Measurements from ENCODE around the gene TIMM8B.
"Not testable (repeated sequence)": the region's sequence is repeated elsewhere in the genome, so short reads cannot be mapped to it uniquely, and the experiment has no call there.

TIMM8B gene

GRCh38 chr11:112086422-112087191 is at the start of gene TIMM8B, which contains the start of gene SDHD:
Gene TIMM8B, minus strand, starts transcription at chr11:112086756. Its CDS starts 33 bp downstream, at chr11:112086723.
Gene SDHD, plus strand, starts transcription at chr11:112086873. Its CDS starts 35 bp downstream, at chr11:112086908.
- FAIRE-seq: peak; percentile 32

DNA sequence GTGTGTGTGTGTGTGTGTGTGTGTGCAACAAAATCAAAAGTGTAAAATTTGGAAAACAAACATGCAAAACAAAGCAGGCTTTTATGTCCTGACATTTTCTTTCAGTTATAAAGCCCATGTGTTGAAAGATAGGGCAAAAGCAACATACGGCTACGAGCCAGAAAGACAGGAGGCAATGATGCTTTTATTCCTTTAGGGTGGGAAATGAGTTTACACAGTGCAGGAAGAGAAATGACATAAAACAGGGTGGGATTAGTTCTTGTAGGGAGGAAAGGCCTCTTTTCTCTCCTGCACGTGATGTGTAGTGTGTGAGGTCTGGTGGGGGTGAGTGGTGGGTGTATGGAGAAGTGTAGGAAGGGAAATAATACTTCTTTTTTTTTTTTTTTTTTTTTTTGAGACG is 47.9 kb upstream of the TIMM8B start:
- FAIRE-seq: no peak

DNA sequence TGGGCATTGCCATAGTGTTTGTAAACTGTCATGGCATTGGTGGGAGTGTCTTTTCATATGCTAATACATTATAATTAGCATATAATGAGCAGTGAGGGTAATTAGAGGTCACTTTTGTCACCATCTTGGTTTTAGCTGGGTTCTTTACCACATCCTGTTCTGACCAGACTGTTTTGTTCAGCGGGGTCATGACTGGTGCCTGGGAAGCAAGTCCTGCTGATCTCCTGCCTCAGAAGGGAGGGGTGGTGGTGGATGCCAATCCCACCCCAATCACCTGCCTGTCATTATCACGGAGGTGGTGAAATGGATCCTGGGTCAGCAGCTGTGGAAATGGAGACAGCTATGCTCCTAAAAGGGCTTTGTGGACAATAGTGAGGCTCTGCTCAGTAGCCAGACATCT is 46.2 kb upstream of the TIMM8B start:
- no peak for FAIRE-seq

GRCh38 chr11:112129656-112130055 is 43.1 kb upstream of the TIMM8B start:
- no peak for FAIRE-seq

DNA sequence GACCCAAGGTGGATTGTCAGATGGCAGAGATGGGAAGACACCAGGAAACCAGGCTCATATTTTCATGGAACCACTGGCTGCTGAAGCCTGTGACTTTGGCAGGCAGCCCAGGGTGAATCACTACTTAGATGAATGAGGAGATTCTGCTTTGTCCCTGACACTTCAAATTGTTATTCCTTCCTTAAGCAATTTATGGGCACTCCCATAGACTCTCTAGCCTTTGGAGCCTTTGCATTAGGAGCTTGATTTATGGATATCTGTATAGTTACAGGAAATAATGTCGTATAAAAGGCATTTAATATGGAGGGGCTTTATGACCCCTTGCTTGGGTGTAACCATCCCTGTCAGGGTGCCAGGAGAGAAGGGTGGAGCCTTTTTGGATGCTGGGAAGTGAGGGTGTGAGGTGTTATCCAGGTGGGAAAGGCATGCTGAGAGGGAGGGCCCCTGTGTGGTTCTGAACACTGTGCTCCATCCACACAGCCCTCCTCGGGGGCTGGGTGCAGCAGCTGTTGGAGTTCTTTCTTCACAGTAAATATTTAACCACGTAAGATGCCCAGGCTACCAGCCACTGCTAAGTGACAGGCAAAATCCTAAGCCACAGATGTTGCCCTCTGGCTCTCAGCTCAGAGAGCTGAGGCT is 42.0 kb upstream of the TIMM8B start:
- no peak for FAIRE-seq

DNA sequence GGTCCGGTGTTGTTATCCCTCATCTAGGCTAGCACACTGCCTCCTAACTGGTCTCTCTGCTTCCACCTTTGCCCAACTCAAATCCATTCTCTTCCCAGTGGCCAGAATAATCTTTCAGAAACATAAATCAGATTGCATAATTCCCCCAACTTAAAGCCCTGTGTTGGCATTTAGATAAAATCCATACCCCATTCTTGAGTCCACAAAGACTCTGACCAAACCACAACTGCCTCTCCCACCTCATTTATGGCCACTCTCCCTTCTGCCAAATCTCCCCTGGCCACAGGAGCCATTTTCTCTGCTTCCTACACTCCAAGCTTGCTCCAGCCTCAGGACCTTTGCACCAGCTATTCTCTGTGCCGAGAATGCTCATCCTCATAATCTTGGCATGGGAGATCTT is 40.5 kb upstream of the TIMM8B start:
- FAIRE-seq: no peak

DNA sequence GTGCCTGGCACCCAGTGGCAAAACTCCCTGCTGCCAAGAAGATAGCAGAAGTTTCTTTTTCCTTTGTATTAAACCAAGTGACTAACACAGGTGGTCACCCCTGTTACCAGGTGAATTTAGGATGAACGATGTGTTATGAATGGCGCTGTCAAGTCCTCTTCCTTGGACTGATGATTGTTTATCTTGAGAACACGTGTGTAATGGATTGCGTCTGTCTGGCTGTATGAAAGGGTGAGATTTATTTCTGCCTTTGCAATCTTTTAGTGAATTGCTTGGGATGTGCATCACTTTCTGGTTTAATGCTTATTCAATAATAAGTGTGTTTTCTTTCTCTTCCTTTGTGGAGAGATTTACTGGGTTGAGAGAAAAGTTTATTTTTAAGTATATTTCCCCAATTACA is 36.6 kb upstream of the TIMM8B start:
- FAIRE-seq: no peak

- FAIRE-seq: no peak
Measured at GRCh38 chr11:112121981-112122615, 35.5 kb upstream of the TIMM8B start.

DNA sequence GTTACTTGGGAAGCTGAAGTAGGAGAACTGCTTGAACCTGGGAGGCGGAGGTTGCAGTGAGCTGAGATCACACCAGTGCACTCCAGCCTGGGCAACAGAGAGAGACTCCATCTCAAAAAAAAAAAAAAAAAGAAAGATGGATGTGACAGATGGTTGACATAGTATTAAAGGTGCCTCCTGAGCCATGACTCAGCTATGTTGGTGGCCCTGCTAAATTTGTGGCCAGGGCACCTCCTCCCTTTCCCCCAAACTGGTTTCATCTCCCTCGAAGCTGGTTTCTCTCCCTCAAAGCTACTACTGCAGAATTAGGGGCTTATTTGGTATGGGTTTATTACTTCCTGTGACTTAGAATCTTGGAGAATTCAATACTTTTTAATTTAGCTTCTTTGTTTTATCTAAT is 31.6 kb upstream of the TIMM8B start:
- FAIRE-seq: no peak

- no peak for FAIRE-seq
Measured at GRCh38 chr11:112115386-112115785, 28.8 kb upstream of the TIMM8B start.

GRCh38 chr11:112114460-112114859 is 27.9 kb upstream of the TIMM8B start:
- FAIRE-seq: no peak

DNA sequence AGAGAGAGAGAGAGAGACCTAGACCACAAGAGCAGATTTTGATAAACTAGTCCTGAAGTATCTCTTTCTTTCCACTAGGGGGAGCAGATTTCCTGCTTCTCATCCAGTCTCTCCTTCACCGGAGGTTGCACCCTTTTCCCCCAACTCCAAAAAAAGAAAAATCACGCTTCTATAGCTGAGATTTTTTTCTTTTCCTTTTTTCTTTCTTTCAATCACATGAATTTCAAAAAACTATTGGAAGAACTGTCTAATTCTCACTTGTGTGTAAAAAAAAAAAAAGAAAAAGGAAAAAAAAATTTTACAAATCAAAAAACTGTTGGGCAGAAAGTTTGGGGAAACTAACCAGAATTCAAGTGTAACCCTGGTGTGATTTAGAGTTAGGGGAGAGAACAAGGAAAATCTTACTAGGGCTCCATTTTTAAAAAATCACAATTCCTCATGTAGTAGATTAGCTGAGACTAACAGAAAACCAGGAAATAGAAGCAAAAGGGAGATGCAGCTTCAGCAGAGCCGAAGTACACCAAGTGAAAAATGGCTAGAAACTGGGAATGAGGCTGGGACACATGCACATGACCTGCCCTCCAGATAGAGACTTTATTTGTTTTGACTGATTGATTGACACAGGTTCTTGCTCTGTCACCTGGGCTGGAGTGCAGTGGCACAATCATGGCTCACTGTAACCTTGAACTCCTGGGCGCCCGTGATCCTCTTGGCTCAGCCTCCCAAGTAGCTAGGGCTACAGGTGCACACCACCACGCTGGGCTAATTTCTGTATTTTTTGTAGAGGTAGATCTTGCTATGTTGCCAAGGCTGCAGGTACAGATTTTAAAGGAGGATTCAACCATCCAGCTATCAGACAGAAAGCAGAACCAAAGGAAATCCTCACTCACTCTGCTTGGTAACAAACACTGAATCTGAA is 27.2 kb upstream of the TIMM8B start:
- peak; percentile 60 for FAIRE-seq

DNA sequence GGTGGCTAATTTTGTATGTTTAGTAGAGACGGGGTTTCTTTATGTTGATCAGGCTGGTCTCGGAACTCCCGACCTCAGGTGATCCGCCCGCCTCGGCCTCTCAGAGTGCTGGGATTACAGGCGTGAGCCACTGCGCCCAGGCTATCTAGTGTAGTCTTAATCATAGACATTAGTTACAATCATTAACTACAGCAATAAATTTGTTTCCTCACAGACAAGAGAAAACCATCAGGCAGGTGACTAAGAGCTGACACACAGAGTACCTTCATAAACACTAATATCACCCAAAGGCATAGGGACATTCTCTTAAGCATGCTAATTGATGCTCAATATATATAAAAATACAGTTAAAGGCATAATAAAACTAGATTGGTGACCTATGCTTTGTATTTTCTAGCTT is 19.5 kb upstream of the TIMM8B start:
- no peak for FAIRE-seq

DNA sequence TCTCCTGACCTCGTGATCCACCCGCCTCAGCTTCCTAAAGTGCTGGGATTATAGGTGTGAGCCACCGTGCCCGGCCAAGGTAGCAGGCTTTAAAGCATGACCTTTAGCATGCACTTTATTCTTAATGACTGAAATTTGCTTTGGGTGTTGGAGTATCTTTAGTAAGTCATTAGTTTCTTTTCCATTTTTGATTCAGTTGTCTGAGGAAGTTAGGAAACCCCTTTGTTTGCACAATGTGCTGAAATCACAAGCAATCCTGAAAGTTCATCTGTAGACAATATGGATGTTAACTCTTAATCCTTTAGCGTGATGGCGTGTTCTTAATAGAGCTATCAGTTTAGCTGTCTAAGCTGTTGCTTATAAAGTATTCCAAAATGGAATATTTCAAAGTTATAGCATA is 16.9 kb upstream of the TIMM8B start:
- FAIRE-seq: no peak

DNA sequence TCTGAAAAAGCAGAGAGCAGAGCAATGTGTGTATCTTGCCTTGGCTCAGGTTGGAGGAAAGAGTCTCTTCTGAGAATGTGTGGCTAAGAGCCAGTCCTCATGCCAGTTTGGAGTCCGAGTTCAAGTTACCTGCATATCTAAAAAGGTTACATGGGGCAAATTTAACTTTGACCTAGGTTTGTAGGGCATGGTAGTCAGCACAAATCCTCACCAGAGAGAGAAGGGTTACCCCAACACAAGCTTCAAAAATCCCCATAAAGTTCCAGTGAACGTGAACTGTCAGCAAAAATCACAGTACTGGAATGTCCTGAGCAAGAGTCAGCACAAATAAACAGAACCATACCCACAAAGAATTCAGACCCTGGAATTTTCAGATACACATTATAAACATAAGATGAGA is 13.9 kb upstream of the TIMM8B start:
- FAIRE-seq: no peak

- no peak for FAIRE-seq
Measured at GRCh38 chr11:112097734-112098528, 11.4 kb upstream of the TIMM8B start.

DNA sequence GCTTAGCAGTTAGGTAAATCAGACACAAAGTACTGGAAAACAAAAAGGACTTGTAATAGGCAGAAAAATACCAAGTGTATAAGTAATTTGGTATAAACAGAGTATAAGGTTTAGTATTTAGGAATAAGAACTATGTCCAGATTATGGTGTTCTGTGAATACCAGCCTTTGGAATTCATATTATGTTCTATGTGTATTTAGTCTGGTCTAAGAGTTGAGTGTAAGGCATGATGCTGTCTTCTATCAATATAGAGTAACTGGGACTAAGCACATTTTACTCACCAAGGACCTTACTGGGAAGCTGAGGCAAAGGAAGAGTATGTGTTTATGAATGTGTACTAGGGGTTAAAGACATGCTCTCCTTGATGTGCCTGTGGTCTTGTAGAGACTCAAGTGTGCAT is 9.6 kb upstream of the TIMM8B start:
- FAIRE-seq: no peak

DNA sequence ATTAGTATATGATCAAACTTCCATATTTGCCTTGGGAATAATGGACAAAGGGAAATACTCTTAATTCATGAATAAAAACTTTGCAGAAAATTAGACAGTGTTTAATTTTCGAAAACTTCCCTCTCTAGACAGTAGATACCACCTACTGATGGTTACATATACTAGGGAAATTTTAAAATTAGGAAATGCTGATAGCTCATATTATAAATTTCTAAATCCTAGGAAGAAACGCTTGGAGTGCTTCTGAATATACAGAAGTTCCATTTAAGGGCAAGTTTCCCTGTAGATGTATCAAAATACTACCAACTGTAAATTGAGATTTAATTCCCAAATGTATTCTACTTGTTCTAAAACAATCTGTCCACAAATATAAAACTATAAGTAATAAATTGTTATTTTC is 8.7 kb upstream of the TIMM8B start:
- not testable (repeated sequence) for FAIRE-seq

DNA sequence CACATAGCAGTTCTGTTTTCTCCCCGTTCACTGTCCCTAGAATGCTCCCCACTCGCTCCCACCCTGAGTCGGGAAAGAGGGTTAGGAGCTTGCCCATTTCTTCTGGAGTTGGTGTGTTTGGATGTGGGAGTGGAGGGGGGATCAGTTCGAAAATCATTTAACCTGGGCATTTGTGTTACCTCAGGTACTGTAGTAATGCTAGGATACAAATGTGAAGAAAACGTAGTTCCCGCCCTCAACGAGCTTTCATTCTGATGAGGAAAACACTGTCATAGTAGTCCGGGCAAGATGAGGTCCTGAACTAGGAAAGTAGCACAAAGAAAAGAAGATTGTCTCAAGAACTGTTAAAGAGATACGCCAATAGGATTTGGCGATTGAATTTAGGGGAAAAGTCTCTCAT is 656 bp upstream of the TIMM8B start:
- no peak for FAIRE-seq

DNA sequence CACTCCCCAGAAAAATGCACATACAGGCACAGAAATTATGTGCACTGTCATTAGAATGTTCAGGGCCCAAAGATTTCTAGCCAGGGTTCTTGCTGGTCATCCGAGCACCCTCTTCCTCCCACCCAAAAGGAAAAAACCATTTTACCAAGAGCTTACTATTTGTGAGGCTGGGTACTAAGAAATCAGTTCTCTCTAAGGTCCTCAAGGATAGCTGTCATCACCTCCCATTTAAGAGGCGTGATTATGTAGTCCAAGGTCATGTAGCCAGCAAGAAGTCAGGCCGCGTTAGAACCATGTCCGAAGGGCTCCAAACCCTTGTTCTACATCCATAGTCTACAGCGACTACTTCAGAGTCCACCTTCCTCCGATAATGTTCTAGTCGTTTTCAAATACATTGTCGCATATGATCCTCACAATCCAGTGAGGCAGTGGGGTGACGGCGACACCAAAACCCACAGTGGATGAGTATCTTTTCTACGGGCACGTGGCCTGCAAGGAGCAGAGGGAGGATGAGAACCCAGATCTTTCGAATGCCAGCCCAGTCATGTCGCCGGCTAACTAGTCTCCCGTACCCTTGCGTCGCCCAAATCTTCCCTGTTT is 634 bp downstream of the TIMM8B start:
- FAIRE-seq: no peak

DNA sequence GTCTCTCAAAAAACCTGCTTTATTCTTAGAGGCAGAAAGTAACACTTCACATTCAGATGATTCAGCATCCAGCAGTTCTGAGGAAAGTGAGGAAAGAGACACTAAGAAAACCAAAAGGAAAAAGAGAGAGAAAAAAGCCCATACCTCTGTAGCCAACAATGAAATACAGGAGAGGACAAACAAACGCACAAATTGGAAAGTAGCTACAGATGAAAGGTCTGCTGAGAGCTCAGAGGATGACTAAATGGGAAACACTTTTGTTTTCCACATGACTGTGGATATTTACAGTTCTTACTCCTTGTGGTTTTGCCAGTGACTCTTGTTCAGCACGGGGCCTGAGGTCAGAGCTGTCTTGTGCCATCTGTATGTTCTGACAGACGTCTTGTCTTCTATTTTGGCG is 3.8 kb downstream of the TIMM8B start:
- no peak for FAIRE-seq
